ENCODE results near the gene AGPAT3.
A peak's percentile ranks its signal among the peaks of the same experiment; 100 is the strongest.
"Not testable (repeated sequence)": the region's sequence is repeated elsewhere in the genome, so short reads cannot be mapped to it uniquely, and the experiment has no call there.

Gene AGPAT3

DNA sequence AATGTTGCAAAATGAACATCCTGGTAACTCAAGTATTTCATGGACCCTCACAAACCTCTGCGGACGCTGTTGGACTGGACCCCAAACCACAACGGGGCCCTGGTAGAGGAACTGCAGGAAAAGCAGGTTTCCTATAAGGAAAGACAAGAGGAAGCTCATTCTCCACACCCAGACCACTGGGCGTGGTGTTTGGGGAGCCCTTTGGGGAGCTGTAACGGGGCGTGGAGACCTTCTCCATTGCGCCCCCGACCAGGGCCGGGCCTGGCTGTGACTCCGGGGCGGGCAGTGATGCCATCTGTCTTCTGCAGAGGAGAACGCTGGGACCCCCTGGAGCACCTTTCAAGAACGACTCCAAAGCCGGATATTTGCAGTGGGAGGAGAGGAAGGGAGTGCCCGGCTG lies 30.0 kb upstream of the AGPAT3 start:
- DNase-seq = no peak

DNA sequence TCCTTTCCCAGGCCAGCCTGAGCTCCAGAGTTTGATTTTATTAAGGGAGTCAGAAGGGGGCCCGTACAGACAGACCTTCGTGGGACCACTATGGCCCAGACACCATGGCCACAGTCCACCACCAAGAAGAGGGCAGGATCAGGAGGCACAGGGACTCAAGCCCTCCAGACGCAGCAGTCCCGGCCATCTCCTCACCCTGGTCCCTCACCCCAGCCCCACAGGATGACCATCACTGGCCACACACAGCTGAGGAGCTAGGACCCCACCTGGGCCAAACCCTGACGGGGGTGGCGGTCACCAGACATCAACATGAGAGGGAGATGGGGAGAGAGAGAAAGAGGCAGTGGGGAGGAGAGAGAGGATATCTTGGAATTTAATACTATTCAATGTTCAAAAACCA lies 29.2 kb upstream of the AGPAT3 start:
- no peak for DNase-seq

DNA sequence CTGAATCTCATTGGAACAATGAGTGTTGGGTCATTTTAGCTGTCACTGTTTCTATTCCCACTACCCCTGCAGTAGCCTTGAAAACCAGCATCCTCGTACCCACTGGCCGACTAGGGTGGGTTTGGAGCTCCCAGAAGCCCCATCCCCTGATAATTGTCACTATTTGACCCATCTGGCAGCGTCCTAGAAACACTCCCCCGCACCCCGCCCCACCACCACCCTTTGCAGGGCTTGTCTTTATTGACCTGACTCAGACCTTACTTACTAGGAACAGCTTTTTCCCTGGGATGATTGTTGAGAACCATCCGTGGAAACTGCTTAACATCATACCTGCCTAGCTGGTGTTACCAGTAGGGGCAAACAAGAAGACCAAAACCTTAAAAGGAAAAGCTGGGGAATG lies 28.4 kb upstream of the AGPAT3 start:
- no peak for DNase-seq

DNA sequence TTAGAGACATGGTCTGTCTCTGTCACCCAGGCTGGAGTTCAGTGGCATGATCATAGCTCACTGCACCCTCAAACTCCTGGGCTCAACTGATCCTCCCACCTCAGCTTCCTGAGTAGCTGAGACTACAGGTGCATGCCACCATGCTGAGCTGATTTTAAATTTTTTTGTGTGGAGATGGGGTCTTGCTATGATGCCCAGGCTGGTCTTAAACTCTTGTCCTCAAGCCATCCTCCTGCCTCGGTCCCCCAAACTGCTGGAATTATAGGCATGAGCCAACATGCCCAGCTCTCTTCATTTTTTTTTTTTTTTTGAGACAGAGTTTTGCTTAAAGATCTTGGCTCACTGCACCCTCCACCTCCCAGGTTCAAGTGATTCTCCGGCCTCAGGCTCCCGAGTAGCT lies 24.8 kb upstream of the AGPAT3 start:
- DNase-seq = no peak

DNA sequence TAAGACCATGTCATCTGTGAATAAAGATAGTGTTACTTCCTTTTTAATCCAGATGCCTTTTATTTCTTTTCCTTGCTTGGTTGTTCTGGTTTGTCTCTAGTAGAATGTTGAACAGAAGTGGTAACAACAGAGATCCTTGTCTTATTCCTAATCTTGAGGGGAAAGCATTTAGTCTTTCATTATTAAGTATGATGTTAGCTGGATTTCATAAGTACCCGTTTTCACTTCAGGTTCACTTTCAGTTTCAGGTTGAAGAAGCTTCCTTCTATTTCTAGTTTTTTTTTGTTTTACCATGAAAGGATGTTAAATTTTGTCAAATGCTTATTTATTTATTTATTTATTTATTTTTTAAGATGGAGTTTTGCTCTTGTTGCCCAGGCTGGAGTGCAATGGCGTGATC lies 22.3 kb upstream of the AGPAT3 start:
- no peak for DNase-seq

DNA sequence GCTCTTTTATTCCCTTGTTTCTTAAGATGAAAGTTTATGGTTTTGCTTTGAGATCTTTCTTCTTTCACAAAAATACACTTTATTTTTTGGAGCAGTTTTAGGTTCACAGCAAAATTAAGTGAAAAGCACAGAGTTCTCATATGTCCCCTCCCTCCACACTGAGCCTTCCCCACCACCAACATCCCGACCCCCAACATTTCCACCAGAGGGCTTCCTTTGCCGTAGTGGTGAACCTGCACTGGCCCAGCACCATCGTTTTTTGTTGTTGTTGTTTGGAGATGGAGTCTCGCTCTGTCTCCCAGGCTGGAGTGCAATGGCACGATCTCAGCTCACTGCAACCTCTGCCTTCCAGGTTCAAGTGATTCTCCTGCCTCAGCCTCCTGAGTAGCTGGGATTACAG lies 20.1 kb upstream of the AGPAT3 start:
- not testable (repeated sequence) for DNase-seq

DNA sequence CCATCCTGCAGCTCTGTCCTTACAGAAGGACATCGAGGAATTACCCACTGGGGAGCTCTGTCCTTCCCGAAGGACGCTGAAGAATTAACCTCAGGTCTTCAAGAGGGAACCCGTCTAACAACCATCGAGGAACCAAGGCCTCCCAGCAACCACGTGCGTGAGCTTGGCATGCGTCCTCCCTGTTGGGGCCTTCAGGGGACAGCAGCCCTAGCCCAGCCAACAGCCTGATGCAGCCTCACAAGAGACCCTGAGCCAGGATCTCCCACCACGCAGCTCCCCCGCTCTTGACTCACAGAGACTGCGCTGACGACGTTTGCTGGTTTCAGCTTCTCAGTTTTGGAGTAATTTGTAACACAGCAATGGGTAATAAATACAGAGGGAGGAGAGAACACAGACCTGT lies 19.6 kb upstream of the AGPAT3 start:
- no peak for DNase-seq

DNA sequence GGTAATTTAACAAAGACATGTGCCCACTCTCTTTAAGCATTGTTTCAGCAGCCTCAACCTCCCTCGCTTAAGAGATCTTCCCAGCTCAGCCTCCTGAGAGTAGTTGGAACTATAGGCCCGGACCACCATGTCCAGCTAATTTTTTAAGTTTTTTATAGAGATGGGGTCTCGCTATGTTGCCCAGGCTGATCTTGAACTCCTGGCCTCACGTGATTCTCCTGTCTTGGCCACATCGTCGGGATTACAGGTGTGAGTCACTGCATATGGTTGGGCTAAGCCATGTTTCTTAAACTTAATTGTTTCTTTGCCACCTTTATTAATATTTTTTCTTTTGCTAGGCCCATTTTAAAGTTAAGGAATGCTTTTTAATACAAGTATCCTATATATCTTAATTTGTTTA lies 18.6 kb upstream of the AGPAT3 start:
- no peak for DNase-seq

DNA sequence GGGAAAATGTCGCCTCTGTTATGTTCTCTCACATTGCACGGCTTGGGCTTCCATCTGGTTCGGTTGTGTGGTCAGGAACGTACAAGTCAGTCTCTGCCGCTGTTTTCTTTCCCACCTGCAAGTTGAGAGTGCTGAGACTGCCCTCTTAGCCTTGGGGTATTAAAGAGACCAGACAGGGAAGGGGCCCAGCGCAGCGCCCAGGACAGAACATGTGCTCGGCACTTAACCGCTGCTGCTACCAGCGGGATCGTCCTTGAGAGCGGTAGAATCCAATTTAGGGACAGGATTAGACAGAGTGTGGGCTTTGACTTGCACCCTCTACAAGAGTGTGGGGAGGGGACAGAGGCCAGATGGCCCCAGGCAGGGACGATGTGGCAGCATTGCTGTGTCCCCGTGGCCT lies 17.7 kb upstream of the AGPAT3 start:
- DNase-seq = no peak

DNA sequence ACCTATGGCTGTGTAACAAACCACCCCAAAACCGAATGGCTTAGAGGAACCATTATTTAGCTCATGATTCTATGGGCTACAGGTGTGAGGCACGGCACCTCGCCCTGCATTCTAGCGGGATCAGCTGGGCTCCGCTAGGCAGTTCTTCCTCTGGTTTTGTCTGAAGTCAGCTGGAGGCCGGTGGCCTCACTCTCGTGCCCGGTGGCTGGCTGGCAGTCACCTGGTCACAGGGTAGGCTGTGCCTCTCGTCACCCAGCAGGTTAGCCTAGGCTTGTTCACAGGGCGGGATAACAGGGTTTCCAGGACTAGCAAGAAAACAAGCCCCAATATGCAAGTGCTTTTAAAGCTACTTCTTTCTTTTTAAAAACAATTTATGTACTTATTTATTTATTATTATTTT lies 16.3 kb upstream of the AGPAT3 start:
- no peak for DNase-seq

DNA sequence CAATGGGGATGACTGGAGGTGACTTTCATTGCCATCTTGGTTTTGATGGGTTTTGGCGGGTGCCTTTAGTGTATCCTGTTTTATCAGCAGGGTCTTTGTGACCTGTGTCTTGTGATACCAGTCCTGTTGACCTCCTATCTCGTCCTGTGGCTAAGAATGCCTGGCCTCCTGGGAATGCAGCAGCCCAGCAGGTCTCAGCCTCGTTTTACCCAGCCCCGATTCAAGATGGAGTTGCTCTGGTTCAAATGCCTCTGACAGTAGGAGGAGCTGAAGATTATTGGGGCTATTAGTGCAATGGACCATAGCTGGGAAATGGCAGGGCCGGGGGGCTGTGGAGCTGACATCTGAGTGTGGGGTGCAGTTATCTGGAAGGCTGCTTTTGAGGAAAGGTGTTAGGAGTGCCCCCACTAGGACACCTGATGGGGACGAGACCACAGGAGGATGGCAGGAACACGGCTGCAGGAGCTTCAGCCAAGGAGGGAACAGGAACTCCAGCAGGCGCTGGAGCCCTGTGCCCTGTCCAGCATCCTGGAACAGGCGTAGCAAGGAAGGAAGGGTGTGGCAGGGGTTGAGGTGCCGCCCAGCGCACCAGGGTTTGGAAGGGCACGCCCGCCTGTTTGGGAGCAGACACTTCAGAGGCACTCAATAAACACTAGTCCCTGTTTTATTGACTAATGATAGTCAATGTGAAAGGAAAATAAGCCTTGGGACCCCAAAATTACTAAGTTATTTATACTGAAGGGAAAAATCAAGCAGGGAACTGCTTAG lies 15.3 kb upstream of the AGPAT3 start:
- no peak for DNase-seq

DNA sequence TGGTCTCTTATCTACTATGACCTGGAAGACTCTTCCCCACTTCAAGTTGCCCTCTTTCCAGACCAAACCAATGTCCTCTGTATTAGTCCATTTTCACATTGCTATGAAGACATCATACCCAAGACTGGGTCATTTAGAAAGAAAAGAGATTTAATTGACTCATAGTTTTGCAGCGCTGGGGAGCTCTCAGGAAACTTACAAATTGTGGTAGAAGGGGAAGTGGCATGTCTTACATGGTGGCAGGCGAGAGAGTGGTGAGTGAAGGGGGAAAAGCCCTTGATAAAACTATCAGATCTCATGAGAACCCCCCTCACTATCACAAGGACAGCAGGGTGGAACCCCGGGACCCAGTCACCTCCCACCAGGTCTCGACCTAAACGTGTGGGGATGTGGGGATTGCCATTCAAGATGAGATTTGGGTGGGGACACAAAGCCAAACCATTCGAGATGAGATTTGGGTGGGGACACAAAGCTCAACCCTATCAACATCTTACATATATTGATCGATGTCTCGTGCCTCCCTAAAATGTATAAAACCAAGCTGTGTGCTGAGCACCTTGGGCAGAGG lies 14.2 kb upstream of the AGPAT3 start:
- no peak for DNase-seq

DNA sequence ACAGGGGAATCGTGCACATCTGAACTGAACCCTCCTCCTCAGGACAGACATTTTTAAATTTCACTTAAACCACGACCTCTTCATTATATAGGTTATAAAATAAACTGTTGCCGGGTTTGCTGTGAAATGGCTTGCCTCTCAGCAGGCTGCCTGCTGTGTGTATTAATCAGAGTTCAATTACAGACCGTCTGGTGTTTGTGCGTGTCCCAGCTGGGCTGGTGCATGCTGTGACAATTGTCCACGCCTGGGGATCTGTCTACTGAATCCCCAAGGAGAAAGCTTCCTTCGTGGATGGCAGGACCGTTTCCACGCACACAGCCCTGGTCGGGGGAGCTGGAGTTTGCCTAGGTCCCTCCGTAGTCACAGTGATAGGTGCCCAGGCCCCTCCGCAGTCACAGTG lies 13.4 kb upstream of the AGPAT3 start:
- no peak for DNase-seq

DNA sequence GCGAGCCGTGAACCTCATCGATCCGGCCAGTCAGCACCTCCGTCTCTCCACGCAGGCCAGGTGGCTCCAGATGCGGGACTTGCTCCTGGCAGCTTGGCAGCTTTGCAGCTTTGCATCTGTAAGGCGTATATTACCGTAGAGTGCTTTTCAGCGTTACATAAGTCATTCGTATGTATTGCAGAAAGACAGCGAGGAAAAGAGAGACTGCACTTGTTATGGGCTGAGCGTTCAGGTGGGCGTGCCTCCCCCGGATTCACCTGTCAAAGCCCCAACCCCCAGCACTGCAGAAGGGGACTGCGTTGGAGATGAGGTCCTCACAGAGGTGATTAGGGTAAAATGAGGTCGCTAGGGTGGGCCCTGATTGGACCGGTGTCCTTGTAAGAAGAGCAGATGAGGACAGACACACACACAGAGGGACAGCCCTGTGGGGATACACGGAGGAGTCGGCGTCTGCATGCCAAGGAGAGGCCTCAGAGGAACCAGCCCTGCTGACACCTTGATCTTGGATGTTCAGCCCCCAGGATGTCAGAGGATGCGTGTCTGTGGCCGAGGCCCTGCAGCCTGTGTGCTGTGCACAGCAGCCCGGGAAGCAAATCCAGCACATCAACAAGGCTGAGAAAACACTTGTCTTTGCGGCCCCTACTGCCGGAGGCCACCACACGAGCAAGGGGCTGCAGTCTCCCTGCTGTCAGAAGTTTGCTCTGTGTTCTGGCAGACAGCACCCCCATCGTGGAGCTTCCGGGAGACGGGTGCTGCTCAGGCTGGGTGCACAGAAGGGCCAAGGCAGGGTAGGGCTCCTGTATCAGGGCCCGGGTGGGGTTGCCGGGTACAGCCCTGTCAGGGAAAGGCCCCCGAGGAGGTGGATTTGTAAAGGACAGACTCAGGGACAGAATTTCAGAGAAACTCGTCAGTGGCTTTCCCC lies 10.9 kb upstream of the AGPAT3 start:
- DNase-seq = no peak

DNA sequence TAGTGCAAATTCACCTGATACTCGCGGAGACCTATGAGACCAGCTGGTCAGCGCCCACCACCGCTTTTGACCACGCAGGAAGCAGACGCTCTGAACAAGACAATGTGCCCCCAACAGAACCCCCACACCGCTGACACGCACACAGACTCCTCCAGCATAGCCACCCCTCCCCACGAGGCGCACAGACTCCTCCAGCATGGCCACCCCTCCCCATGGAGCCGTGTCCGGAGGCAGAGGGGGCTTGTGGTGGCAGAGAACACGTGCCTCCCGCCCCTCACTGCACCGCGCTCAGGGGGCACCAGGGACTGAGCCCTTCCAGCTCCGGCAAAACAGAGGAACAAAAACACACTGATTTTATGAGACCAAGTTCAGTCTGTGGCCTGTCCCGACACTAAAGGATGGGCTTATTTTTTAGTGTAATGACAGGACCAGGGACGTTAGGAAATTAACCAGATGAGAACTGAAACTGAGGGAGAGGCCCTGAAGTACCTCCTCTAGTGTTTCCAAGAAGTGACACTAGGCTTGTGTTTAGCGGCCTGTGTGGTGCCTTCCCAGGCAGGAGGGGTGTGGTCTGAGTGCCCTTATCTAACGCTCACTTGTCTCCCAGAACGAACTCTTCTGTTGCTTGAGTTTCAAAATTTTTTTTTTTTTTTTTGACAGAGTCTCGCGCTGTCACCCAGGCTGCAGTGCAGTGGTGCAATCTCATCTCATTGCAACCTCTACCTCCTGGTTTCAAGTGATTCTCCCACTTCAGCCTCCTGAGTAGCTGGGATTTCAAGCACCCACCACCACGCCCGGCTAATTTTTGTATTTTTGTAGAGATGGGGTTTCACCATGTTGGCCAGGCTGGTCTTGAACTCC lies 10.0 kb upstream of the AGPAT3 start:
- DNase-seq = no peak

DNA sequence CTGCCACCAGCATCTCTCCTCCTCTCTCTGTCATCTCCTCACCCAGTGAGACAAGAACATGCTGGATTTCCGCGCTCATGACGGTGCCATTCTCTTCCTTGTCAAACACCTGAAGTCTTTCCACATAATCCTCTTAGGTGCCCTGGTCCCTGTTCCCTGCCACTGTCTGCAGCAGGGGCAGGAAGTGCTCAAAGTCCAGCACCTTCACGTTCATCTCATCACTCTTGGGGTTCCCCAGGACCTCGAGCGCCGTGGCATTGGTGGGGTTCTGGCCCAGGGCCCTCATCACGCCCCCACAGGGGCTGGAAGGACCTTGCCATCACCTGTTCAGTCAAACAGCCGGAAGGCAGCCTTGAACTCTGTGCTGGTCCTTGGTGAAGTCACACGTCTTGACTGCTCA lies 9.1 kb upstream of the AGPAT3 start:
- no peak for DNase-seq

DNA sequence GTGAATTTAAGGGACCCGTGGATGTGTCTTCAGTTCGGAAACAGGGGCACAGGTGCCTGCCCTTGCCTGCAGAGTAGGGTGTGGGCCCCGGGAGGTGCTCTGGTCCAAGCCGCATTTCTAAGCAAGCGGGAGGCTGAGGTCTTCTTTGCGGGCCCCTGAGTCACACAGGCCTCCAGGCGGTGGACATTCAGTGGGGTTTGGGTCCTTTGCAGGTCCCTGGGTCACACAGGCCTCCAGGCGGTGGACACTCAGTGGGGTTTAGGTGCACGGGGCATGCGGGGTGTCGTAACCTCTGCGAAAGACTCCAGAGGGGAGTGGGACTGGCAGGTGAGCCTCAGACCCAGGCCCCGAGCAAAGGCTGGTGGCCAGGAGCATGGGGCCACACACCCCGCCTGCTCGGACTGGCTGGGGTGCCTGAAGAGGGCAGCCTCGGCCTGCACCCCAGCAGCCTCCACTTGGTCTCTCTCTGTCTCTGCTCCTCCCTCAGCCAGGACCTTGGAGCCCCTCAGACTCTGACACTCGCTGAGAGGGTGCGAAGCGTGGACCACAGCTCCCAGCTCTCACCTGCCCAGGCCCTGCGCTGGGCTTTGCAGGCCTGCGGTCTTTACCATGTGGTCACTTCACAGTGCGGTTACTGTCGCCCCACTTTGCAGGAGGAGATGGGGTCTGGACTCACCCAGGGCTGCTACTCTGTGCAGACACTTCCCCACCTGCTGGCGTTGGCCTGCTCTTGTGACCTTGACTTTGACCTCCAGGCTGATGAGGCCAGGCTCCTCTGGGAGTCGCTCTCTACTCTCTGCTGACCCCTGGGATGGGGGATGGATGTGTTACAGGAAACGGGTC lies 6.0 kb upstream of the AGPAT3 start:
- DNase-seq = no peak

DNA sequence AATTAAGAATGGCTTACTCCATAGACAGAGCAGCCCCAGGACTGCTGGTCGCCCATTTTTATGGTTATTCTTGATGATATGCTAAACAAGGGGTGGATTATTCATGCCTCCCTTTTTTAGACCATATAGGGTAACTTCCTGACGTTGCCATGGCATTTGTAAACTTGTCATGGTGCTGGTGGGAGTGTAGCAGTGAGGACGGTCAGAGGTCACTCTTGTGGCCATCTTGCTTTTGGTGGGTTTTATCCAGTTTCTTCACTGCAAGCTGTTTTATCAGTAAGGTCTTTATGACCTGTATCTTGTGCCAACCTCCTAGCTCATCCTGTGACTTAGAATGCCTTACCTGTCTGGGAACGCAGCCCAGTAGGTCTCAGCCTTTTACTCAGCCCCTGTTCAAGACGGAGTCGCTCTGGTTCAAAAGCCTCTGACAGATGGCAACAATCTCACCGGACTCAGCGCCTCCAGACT lies 5.2 kb upstream of the AGPAT3 start:
- no peak for DNase-seq

DNA sequence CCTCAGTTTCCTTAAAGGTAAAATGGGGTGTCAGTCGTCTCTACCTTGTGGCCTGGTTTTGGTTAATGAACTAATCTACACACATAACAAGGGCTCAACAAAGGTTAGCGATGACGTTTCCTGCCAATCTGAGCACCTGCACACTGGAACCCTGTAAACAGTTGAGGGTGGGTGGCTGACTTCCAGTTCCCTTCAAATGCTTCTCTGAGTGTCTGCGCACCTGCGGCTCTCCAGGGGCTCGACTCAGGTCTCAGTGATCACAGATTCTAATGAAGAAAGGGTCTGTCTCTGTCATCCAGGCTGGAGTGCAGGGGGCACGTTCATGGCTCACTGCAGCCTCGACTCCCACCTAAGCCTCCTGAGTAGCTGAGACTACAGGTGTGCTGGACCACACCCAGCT lies 3.3 kb upstream of the AGPAT3 start:
- DNase-seq = peak; percentile 26

DNA sequence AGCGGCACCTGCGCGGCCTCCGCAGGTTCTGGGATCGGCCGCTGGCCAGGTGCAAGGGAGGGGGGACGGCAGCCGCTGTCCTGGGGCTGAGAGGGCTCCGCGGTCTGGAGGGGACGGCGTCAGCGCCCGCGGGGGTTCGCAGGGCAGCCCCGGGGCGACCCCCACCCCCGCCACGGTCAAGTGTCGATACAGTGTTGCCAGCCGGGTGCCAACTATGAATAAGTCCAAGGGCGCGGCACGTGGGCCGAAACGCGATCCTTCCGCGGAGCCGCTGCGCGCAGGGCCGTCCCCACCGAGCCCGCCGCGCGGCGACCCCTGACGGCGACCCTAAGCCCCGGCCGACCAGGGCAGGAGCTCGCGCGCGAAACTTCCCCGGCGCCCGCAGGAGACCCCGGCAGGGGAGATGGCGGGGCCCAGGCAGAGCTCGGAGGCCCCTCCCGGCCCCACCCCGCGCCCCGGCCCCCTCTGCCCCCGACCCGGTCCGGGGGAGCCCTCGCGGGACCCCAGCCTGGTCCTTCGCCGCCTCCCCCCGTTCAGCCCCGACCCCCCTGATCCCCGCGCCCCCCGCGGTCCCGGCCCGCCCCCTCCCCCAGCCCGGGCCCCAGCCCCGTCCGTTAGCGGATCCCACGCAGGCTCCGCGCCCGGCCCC lies 586 bp upstream of the AGPAT3 start:
- peak; percentile 26 for DNase-seq

DNA sequence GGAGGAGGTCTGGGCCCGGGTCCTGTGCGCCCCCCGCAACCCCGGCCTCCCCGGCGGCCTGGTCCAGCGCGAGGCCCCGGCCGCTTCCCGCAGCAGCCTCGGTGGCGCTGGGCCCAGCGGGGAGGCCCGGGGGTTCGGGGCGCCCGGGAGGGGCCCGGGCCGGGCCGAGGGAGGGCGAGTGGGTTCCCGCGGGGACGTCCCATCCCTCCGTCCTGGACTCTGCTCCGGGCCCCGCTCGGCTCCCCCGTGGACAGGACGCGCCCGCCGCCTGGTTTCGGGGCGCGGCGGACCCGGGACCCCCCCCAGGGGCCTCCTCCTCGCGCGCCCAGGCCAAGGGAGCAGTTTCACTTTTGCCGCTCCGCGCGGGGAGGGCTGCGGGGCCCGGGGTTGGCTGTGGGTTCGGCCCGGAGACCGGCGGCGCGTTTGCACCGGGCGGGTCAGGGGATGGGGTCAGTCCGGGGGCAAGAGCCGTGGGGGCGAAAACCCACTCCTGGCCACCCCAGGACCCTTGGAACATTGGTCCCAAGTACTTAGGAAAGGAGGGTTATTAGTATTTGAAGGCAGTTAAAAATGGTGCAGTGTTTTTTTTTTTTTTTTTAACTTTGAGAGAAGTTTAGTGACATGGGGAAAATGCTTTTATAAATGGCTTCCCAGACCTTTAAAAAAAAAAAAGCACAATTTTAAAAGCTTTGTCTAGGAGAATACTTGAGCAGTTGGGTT lies 677 bp downstream of the AGPAT3 start:
- DNase-seq = no peak
